Measurements from ENCODE around the gene MIPEP. TPM values are rescaled to one million over a fixed set of nuclear protein-coding genes. Genes with fewer than 3 reads are reported as not detected.

MIPEP gene
- polyA plus RNA-seq, 1 donor from 2014 or later: 9.1 TPM

GRCh38 chr13:23852351-23852750 lies 36.8 kb downstream of the MIPEP start (continued):
- TF ChIP-seq EZH2 (IDR thresholded peaks at IDR 0.05; ENCODE audit: borderline replicate concordance, insufficient read depth, low read length, poor library complexity, severe bottlenecking): no peak

GRCh38 chr13:23851106-23851505 lies 38.1 kb downstream of the MIPEP start:
- H3K9me3 ChIP-seq (ENCODE audit: low read length): no peaks in the 10 kb centered on the region
- H3K27me3 ChIP-seq (ENCODE audit: insufficient read depth, low read depth, low read length): no peaks in the 10 kb centered on the region
- H3K27ac ChIP-seq (ENCODE audit: low read length): no peak overlapping the region
- H3F3A ChIP-seq (ENCODE audit: insufficient read depth, low read length, poor library complexity, severe bottlenecking): no peaks in the 10 kb centered on the region
- H4K20me1 ChIP-seq (ENCODE audit: insufficient read depth): no peaks in the 10 kb centered on the region
- no peak overlapping the region for H3K4me2 ChIP-seq (ENCODE audit: low read length)
- no peaks in the 10 kb centered on the region for H3K9me2 ChIP-seq (ENCODE audit: insufficient read depth, low read length)
- H3K36me3 ChIP-seq (ENCODE audit: insufficient read depth, low read length): no peaks in the 10 kb centered on the region
- H3K79me2 ChIP-seq (replicated peaks; ENCODE audit: insufficient read depth, low read length): no peaks in the 10 kb centered on the region
- TF ChIP-seq POLR2AphosphoS5 (IDR thresholded peaks at IDR 0.05) (no peak), EZH2 (IDR thresholded peaks at IDR 0.05; ENCODE audit: borderline replicate concordance, insufficient read depth, low read length, poor library complexity, severe bottlenecking) (no peak), SMC3 (conservative IDR thresholded peaks at IDR 0.05; ENCODE audit: poor library complexity) (no peak), RAD21 (conservative IDR thresholded peaks at IDR 0.05) (no peak), TAF1 (IDR thresholded peaks at IDR 0.05; ENCODE audit: low read depth) (no peak), EP300 (conservative IDR thresholded peaks at IDR 0.05; ENCODE audit: poor library complexity, severe bottlenecking) (no peak), CTCF (IDR thresholded peaks at IDR 0.05; ENCODE audit: poor library complexity, severe bottlenecking) (no peak), MXI1 (conservative IDR thresholded peaks at IDR 0.05; ENCODE audit: poor library complexity, severe bottlenecking) (no peak), REST (IDR thresholded peaks at IDR 0.05; ENCODE audit: borderline replicate concordance) (no peak)
- H3K9ac ChIP-seq (ENCODE audit: low read length): no peak overlapping the region
- H3K4me3 ChIP-seq (ENCODE audit: low read length): no peak overlapping the region
- H2AFZ ChIP-seq (ENCODE audit: low read depth, low read length): no peak overlapping the region

- no peaks in the 10 kb centered on the region for H3F3A ChIP-seq (ENCODE audit: insufficient read depth, low read length, poor library complexity, severe bottlenecking)
- no peak overlapping the region for H3K27ac ChIP-seq (ENCODE audit: low read length)
- H3K27me3 ChIP-seq (ENCODE audit: insufficient read depth, low read depth, low read length): no peaks in the 10 kb centered on the region
- H3K36me3 ChIP-seq (ENCODE audit: insufficient read depth, low read length): no peaks in the 10 kb centered on the region
- H3K9me3 ChIP-seq (ENCODE audit: low read length): no peaks in the 10 kb centered on the region
- H3K9ac ChIP-seq (ENCODE audit: low read length): no peak overlapping the region
- H3K4me2 ChIP-seq (ENCODE audit: low read length): no peak overlapping the region
- H2AFZ ChIP-seq (ENCODE audit: low read depth, low read length): no peak overlapping the region
- H3K4me3 ChIP-seq (ENCODE audit: low read length): no peak overlapping the region
- no peaks in the 10 kb centered on the region for H3K9me2 ChIP-seq (ENCODE audit: insufficient read depth, low read length)
- H4K20me1 ChIP-seq (ENCODE audit: insufficient read depth): no peaks in the 10 kb centered on the region
- TF ChIP-seq MXI1 (conservative IDR thresholded peaks at IDR 0.05; ENCODE audit: poor library complexity, severe bottlenecking) (no peak), RAD21 (conservative IDR thresholded peaks at IDR 0.05) (no peak), CTCF (IDR thresholded peaks at IDR 0.05; ENCODE audit: poor library complexity, severe bottlenecking) (no peak), POLR2AphosphoS5 (IDR thresholded peaks at IDR 0.05) (no peak), REST (IDR thresholded peaks at IDR 0.05; ENCODE audit: borderline replicate concordance) (no peak), TAF1 (IDR thresholded peaks at IDR 0.05; ENCODE audit: low read depth) (no peak), SMC3 (conservative IDR thresholded peaks at IDR 0.05; ENCODE audit: poor library complexity) (no peak), EP300 (conservative IDR thresholded peaks at IDR 0.05; ENCODE audit: poor library complexity, severe bottlenecking) (no peak), EZH2 (IDR thresholded peaks at IDR 0.05; ENCODE audit: borderline replicate concordance, insufficient read depth, low read length, poor library complexity, severe bottlenecking) (no peak)
- H3K79me2 ChIP-seq (replicated peaks; ENCODE audit: insufficient read depth, low read length): no peaks in the 10 kb centered on the region
Observed at GRCh38 chr13:23850134-23850533, 39.1 kb downstream of the MIPEP start.

All from neural cell (in vitro differentiated cells).